GM21528 (cell line): ENCODE measurements around the gene NAV3.
A peak's percentile ranks its signal among the peaks of the same experiment; 100 is the strongest.

ENCODE experiments used
- ATAC-seq: cut with Tn5 transposase; IDR thresholded peaks from one replicate; pipeline ENCODE4 v1.9.1; 2021; ENCODE audit warnings: mild to moderate bottlenecking, moderate library complexity; ENCODE audit not compliant: unreplicated experiment, low FRiP score

NAV3 gene

DNA sequence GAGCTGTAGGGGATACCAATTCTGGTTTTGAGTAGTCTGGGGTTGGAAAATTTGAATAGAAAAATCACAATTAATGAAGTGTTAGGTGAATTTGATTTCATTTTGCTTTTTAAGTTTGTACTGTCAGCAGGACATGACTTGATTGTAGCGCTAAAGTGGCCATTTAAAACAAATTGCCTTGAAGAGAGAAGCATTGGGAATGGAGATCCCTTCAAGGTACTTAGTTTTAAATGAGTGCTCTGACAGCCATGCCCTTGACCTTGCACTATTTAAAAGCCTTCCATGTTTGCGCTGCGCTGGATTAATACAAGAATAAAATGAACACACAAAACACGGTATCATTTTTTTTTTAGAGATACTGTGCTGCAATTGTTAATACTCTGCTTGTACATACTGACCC lies 345.9 kb downstream of the NAV3 start:
- ATAC-seq: no peak

DNA sequence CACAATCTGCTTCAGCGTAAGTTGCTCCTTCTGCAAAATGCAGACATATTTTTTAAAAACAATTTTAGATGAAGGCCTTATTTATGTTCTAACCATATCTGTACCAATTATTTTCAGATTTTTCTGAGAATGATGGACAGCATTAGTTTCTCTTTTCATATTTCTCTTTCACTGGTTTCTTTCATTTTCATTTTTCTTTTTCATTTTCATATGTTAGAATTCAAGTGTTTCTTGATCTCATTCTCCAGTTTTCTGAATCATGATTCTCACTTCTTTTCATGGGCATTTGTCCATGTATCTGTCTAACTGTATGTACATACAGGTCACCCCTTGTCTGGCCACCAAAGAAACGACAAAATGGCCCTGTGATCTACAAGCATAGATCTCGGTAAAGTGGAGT lies 346.6 kb downstream of the NAV3 start:
- ATAC-seq: peak; percentile 67

DNA sequence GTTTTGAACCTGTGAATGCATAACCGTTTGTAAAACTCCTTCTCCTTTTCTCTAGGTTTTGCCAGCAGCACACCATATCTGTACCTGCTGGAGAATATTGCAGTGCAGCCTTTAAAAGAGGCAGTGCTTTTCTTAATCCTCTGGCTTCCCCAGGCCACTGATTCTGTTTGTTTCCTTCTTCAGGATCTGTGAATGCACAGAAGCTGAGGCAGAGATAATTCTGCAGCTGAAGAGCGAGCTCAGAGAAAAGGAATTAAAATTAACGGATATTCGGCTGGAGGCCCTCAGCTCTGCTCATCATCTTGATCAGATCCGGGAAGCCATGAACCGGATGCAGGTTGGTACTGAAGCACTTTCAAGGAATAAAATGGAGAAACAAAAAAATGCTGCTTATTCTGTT lies 348.7 kb downstream of the NAV3 start:
- no peak for ATAC-seq

DNA sequence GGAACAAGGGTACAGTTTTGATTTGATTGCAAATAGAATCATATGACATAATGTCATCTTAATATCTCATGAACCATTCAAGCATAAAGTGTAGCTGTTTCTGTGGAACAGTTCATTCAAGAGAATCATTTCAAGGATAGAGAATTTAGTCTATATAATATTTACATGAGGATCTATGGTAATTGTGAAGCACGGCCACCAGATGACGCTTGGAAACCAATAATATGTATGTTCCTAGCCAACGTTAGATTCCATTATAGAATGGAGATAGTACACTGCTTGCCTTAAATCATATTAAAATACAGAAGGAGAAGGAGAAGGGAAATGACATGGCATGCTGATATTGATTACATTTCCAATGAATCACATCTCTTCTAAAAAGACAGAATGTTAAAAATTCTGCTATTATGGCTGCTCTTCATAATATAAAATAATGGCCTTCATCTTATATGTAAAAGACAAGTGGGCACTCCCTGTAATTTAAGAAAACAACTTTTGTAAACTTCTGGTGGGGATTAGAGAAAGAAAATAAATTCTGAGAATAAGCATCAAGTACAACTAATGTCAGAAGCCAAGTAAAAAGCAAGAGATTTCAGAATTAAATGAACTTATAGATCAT lies 351.0 kb downstream of the NAV3 start:
- no peak for ATAC-seq

DNA sequence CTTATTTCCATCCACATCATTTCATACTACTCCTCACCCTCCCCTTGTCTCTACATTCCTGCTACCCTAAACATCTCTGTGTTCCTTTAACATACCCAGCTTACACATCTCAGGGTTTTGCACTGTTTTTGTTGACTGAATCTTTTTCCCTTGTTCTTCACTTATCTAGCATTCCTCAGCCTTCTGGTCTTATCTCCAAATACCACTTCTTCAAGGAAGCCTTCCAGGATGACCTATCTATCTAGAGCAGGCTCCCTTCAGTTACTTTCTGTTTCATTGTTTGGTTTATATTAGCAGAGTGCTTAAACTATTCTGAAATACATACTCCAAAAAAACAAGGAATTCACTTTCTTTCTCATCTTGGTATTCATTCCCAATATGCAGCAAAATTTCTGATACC lies 353.1 kb downstream of the NAV3 start:
- ATAC-seq: no peak

DNA sequence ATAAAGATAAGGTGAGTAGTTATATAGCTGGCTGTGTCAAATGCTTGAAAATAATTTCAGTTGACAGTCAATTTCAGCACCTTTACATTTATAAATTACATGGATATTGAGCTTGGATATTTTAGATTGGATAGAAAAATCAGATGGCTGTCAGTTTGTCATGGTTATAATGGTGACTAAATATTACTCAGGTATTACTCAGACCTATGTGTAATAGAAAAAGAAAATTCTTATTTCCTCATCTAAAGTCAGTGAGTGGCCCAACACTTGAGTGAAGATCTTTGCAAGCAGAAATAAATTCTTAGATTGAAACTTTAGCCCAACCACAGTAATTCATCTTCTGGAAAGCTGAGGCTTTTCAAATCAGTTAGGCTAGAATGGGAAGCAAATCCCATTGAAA lies 354.4 kb downstream of the NAV3 start:
- no peak for ATAC-seq

DNA sequence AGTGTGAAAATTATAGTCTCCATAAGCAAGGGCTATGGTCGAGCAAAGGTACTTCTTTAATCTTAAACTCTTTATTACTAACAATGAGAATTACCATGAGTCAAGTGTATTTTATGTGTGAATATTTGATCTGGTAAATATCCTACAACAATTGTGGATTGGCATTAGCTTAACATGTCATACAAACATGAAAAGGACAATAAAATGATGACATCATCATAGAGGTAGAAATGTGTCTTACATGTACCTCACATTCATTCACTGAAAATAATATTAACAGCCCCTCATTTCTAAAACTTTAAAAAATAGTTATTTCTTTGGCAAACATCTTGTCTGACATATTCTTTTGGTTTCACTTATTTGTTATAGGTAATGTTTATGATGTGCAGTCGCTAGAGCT lies 355.0 kb downstream of the NAV3 start:
- no peak for ATAC-seq

DNA sequence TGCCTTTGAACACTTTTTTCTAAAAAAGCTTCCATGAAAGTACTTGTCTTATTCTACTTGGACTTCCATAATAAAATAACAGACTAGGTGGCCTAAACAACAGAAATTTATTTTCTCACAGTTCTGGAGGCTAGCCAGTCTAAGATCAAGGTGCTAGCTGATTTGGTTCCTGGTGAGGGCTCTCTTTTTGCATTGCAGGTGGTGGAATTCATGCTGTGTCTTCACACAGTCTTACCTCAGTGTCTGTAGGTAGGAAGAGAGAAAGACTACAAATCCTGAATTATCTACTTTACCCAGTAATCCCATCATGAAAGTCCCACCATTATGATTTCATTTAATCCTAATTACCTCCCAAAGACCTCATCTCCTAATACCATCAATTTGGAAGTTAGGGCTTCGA lies 356.0 kb downstream of the NAV3 start:
- no peak for ATAC-seq

DNA sequence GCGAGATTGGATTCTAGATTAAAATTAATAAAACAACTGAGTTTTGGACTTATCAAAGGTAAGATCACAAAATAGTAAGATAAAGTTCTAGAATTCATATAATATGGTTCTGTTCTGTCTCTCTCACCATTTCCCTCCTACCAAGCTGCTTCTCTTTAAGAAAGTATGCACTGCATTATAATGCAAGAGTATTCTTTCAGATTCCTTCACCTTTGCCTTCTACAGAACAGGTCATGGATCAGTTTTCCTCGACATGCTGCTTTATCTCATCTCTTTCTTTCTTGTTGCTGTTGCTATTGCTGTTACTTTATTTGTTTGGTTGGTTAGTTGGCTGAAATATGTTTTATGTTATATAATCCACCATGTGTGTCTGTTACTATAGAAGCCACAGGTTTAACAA lies 357.0 kb downstream of the NAV3 start:
- ATAC-seq: no peak

DNA sequence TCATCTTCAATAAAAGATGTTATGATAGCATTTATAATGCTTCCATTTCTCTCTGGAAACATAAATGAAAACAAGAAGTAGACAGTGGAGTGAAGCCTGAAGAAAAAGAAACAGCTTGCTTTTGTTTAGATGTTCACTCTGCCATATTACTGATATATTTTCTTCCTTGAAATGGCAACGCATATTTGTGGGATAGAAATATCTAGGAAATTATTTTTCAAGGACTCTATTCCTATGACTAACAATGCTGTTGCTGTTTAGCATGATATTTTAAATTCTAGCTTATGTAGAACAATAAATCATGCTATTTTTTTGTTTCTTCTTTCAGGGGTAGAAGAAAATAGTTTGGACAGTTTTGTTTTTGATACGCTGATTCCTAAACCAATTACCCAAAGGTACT lies 359.0 kb downstream of the NAV3 start:
- ATAC-seq: no peak

DNA sequence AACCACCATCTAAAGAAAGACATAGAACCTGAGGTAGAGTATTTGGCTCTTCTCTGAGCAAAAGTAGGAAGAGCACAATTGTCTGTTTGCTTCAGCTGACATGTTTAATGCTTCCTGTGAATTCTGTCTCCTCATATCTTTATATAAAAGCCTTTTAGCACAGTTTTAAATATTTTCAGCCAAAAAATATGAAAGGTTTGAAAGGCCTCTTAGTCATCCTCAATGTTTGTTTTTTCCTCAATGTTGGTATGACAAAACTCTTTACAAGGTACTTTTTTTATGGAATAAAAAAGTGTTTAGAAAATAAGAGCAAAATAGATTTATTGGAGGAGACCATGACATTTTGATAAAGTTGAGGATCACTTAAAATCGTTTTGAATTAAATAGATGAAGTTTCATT lies 360.9 kb downstream of the NAV3 start:
- no peak for ATAC-seq

DNA sequence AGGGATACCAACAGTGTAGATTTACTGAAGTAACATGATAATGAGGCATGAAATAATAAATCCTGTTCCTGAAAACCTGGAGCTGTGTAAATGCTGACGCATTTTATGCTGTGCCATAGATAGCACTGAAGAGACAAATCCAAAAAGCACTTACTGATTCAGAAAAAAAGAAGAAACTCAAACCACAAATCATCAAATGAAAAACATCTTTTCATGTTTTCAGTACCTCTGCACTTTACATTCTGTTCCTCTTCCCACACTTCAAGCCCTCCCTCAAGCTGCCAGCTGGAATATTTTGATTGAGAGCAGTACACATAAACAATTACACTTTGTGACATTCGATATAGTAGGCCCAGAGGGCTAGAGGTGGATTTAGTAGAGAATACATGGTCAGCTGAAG lies 362.3 kb downstream of the NAV3 start:
- no peak for ATAC-seq

DNA sequence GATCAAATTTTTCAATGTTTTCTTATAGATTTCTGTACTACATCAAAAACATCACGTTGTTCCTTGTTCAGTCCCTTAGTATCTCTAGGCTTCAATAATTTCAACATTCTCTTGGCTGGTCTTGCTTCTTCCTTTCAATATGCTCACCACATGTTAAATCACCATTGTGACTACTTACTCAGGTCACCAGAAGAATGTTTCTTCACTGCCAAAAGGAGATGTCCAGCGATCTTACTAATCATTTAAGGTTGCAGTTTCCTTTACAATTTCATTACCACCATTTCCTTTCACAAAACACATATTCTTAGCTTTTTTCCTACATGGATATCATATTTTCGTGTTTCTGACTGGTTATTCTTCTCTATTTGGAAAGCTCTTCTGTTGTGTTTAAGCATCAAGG lies 363.8 kb downstream of the NAV3 start:
- no peak for ATAC-seq

DNA sequence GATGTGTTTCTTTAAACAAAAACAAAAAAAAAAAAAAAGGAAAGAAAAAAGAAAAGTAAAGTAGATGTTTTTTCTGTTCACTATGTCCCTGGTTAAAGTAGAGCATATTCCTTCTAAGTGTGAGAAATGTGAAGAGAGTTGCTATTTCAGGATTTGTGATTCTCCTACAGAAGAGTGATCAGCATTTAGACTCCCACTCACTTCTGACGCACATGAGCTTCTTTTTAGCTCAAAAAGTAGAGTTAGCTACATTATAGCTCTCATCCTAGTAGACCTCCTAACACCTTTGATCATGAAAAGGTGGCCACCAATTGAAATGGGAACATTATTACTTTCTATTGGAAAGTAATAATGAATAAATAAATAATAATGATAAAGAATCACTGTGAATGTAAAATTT lies 368.2 kb downstream of the NAV3 start:
- no peak for ATAC-seq

DNA sequence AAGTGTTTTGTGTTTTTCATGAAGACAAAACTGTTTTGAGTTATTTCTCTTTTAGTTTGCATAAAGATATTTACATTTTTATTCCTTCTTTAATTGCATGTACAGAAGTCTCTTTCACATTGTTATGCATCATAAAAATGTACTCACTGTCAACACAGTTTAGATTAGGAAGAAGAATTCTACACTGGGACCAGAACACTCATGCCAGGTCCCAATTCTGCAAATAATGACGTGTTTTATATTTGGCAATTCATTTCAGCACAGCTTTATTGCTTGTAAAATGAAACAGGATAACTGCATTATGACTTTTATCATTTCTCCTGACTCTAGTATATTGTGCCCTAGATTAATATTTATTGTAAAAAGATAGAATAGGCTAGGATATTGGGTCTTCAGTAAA lies 369.2 kb downstream of the NAV3 start:
- ATAC-seq: no peak

DNA sequence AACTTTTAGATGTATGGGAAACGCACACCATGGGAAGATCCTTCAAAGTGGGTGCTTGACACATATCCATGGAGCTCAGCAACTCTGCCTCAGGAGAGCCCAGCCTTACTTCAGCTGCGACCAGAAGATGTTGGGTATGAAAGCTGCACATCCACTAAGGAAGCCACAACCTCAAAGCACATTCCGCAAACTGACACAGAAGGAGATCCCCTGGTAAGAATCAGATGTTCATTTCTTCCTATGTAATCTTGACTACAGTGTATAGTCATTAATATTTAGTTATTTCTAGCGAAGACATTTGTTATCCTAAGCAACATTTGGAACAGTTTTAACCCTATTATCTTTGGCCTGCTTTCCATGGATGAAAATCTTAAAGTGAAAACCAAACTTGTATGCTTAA lies 374.2 kb downstream of the NAV3 start:
- ATAC-seq: no peak

DNA sequence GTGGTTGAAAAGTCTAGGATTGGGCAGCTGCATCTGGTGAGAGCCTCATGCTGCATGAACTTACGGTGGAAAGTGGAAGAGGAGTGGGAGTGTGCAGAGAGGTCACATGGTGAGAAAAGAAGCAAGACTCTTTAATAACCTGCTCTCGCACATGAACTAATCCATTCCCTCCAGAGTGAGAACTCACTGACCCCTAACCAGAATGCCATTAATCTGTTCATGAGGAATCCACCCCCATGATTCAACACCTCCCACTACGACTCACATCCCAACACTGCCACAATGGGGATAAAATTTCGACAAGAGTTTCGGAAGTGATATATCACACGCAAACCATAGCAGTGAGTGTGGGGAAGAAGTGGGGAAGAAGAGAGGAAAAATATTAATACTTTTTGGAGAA lies 377.4 kb downstream of the NAV3 start:
- ATAC-seq: no peak

DNA sequence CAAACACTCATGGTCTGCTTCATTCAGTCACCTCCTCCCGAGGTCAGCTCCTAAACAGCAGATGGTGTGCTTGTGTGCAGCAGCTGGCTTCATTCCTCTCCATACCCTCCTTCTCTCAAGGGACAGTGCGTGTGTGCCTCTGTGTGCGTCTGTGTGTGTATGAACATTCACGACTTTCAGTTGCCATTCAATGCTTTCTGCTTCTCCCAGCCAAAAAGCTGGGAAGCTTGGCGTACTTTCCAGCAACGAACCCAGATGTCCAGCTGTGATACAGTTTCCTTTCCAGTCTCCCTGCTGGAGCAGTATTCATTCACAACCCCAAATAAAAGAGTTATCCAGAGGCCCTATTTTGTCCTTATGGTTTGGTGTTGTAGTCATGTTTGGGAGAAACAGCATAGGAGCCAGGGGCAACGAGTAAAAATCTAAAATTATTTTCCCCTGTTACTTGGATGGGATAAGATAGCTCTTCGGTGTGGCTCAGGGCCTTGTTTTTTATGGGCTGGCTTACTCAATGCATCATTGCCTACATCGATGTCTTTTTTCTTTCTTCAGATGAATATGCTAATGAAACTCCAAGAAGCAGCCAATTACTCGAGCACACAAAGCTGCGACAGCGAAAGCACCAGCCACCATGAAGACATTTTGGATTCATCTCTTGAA lies 379.3 kb downstream of the NAV3 start:
- ATAC-seq: no peak

DNA sequence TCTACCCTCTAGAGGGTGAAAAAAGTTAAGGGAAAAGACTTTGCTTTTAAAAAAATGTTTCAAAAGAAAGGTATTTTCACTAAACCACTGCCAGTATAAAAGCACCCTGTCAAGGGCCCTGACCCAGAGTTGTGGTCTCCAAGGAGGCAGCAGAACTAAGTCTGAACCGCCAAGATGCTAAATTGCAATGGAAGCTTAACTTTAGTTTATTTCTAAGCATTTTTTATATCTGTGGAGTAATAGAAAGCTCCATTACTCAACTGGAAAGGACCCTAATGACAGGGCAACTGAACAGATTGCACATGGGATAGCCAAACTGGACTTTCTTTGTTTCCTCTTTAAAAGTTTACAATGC lies 379.8 kb downstream of the NAV3 start:
- no peak for ATAC-seq

DNA sequence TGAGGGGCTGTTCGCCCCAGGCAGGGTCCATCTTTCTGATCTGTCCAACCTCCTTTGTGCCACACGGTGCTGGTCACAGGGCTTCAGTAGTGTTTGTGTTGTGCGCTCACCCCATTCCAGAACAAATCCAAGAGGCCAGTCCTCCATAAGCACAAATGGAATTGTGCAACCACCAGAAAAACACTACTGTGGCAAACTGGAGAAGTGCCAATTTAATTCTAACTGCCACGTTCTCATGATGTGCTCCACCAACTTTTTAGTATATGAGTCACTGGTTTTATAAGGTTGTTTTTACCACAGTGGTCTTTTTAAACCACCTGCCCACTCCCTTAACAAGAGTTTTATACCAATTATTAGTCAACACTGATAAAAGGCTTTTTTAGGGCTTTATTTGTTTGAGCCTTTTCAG lies 380.2 kb downstream of the NAV3 start:
- ATAC-seq: no peak

DNA sequence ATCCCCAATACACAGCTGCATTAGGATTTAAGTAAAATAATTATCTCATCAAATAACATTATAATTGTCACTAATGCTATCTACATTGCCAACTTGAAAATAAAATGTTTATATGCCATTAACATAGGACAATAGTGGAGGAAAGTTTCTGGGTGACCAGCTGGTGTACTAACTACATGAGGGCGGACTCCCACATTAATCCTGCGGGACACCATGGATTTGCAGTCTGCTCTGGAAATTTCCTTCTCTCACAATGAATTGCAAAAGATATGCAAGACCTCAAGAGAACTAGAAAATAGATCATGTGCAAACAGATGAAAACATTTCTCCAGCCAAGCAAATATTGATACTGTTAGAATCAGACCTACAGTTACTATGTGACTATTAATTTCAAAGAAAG lies 390.1 kb downstream of the NAV3 start:
- ATAC-seq: no peak

DNA sequence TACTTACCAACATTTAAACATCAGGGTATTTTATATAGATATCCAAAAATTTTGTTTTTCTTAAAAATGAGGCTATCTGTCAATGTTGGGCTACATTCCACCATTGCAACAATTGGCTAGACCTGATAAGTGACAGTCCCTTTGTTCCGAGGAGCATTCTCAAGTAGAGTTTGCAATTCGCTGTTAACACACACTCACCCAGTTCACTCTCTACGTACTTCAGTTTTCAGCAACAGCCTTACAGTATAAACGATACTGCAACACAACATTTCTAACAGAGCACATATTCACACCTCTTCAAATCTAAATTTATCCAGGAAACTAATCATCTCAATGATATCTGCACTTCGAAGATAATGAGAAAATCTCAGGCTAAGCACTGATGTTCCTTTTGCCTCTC lies 393.5 kb downstream of the NAV3 start:
- no peak for ATAC-seq

DNA sequence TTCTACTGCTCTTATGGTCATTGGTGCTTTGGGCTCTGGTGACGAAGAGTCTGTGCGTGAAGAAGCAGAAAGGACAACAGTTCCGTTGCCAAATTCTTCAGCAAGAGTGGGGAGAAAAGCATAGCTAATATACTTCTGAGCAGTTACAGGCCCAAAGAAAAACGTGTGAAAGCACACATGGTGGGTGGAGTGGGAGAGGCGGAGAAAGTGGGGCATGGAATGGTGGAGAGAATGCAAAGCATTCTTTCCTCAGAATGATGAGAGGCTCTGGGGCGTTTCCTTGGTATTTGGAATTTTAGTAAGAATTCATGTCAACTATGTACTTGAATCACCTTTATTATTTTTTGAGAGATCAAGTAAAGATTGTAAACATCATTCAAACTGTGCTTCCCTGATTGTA lies 396.1 kb downstream of the NAV3 start:
- no peak for ATAC-seq
